NCI-H82 treated with DMSO at 0.1 percent for 48 hours (cell line): Measurements from ENCODE around the gene TFEB.

Experiments
- DNase-seq: peaks from one replicate; lab custom pipeline; 2025; ENCODE audit not compliant: unreplicated experiment; lab: John Stamatoyannopoulos, UW

TFEB gene

DNA sequence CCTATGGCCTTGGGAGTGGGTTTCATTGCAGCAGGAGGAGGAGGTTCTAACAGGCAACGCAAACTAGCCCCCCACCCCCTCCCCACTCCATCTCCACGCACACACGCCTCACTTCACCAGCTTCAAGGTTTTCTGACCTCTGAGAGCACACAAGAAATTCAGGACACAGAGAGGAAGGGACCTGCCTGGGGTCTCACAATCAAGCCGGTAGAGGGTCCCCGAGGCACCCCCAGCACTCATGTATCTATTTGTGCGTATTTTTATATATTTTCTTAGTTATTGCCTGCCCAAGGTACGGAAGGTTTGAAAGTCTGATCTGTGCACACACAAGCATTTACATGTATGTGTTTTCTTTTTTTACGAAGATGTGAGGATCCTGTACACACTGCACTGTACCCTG is 80.2 kb downstream of the TFEB start:
- DNase-seq: no peak

DNA sequence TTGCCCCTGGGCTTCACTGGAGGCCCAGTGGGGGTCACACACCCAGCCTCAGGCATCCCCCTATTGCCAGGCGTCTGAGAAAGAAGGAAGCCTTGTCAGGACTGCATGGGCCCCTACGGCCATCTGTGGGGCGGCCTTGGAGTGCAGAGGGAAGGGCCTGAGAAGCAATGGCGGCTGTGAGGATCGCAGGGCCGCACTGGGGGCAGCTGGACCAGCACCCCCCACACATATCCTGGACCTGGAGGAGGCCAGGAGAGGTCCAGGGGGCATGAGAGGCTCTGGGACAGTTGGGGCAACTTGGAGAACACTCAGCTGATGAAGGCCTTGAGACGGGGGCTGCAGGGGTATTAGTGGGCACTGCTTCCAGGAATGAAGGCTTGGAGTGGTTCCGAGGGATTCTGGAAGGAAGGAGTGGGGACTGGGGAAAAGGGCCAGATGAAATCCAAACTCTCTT is 80.7 kb downstream of the TFEB start:
- no peak for DNase-seq

DNA sequence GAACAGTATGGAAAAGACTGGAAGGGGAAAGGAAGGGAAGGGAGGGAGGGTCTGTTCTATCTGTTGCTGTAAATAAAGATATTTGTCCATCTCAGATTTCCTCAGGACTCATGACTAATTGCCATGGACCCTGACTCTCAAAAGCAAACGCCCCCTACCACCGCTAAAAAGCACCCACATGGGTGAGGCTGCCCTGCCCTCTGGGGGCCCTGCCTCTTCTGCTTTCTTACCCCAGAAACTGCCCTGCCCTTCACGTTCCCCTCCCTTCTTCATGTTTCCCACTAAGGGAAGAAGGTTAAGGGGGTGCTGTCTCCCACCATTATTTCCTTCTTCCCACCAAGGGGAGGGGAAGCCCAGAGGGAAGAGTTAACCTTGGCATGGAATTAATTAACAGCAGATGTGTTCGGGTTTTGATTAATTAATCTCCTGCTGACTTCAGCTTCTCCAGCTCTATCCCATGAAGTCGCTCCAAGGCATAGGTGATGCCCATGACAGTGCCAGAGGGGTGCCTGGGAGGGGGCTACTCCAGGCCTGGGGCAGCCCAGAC is 81.2 kb downstream of the TFEB start:
- DNase-seq: peak; percentile 13

DNA sequence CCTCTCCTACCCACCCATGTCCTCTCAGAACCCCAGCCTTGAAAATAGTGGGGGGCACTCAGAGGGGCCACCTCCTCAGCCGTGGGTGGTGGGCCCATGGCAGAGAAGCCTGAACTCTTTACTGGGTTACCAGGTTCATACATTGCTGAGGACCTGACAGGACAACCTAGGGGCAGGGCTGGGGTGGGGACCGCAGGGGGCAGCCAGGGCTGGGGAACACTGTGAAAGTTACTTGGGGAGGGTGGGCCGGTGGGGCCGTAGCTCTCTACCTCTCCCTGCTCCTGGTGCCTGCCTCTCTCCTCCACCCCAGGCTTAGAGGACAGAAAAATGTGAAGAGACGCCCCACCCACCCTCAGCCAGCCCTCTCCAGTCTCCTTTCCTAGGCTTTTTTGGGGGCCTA is 81.7 kb downstream of the TFEB start:
- DNase-seq: no peak

DNA sequence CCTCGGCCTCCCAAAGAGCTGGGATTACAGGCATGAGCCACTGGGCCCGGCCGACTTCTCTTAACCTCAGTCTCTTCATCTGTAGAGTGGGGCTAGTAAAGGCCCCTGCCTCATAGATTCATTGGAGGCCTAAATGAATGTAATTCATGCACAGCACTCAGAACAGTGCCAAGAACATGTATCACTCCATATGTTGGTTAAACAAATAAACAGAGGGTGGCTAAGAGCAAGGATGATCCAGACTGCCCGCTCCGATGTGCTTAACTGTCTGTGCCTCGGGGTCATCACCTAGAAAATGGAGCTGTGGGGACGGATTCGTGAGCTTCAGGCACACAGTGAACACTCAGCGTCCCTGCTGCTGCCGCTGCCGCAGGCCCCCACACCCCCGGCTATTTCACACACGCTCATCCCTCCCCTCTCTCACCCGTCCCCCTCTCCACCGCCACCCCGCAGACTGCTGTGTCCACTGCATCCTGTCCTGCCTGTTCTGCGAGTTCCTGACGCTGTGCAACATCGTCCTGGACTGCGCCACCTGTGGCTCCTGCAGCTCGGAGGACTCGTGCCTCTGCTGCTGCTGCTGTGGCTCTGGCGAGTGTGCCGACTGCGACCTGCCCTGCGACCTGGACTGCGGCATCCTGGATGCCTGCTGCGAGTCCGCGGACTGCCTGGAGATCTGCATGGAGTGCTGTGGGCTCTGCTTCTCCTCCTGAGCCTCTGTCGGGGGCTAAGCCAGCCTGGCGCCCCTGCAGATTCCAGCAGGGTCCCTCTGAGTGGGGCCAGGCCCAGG is 82.3 kb downstream of the TFEB start:
- no peak for DNase-seq

DNA sequence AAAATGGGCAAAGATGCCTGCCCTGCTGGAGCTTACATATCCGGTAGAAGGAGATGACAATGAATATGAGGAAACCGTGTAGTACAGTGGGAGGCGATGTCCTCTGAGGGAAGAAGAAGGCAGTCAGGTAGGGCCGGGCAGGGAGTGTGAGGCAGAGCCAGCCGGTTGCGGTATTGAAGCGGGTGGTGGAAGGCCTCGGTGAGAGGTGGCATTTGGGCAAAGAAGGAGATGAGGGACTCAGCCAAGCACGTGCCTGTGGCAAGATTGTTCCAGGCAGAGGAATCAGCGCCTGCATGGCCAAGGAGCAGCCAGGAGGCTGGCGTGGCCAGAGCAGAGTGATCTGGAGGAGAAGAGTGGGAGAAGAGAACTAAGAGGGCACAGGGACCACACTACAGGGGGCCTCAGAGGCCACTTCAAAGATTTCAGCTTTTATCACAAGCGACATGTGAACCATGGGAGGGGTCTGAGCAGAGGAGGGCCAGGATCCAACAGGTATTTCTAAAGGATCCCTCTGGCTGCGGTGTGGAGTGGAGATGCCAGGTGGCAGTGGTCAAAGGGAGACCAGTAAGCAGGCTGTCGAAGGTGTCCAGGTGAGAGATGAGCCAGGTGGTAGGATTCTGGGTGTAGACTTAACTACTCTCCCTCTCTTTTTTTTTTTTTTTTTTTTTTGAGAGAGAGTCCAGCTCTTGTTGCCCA is 83.3 kb downstream of the TFEB start:
- DNase-seq: no peak

DNA sequence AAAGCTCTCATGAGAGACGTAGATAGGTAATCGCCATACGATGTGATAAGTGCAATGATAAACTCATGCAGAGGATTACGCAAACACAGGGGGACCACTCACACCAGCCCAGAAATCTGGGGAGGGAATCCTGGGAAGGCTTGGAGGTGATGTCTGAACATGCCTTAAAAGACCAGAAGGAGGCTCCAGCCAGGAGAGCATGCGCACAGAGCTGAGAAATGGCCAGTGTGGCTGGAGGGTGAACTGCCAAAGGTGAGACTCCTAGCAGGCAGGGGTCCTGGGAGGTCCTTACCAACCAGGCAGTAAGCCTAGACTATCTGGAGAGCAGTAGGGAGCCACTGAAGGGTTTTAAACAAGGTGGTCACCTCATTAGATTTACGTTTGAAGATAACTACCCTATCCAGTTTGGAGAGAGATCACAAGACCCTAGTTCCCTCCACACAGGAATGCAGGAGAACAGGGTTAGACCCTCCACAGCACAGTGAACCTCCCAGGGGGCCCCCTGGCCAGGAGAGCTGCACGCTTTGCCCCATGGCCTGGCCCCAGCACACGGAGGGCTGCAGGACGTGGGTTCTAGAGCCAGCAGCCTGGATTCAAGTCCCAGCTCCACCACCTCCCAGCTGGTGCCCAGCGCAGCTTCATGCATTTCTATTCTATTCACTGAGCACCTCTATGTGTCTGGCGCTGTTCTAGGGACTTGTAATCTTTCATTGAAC is 84.0 kb downstream of the TFEB start:
- no peak for DNase-seq

DNA sequence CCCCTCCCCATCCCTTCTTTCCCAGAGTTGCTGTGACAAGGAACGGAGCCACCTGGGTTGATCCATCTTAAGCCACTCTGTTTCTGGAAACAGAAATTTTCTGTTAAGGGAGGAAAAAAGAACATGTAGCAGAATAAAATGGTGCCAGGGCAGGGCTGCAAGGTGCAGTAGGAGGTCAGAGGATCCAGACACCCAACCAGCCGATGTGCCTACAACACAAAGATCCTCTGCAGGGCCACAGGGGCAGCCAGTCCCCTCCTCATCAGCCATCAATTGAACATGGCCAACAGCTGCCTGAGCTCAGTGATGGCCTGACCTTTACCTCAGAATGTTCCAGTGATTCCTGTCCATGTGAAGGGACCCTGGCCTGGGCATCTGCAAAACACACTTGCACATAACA is 85.3 kb downstream of the TFEB start:
- DNase-seq: no peak

DNA sequence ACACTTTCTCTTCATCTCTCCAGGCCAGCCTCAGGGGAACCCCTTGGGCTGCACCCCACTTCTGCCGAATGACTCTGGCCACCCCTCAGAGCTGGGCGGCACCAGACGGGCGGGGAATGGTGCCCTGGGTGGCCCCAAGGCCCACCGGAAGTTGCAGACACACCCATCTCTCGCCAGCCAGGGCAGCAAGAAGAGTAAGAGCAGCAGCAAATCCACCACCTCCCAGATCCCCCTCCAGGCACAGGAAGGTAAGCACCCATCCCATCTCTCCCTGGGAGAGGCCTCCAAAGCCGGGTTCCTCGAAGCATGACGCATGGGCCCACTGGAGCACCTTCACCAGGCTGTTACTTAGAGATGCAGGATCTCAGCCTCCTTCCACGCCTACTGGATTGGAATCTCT is 85.8 kb downstream of the TFEB start:
- DNase-seq: no peak

DNA sequence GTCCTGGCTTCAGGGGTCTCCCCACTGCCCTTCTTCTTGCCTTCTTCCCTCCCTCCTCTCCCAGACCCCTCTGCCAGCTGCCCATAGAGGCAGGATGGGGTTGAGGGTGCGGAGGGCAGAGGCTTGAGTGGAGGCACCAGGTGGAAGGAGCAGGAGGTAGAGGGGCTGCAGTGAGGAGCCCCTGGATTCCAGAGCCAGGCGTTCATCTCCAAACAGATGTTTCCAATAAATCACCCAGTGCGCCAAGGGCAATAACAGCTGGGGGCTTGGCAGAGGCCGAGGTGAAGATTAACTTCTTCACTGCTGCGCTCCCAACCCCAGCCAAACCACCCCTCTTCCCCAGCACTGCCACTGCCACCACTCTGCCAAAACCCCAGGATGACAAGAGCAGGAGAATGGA is 86.5 kb downstream of the TFEB start:
- no peak for DNase-seq

DNA sequence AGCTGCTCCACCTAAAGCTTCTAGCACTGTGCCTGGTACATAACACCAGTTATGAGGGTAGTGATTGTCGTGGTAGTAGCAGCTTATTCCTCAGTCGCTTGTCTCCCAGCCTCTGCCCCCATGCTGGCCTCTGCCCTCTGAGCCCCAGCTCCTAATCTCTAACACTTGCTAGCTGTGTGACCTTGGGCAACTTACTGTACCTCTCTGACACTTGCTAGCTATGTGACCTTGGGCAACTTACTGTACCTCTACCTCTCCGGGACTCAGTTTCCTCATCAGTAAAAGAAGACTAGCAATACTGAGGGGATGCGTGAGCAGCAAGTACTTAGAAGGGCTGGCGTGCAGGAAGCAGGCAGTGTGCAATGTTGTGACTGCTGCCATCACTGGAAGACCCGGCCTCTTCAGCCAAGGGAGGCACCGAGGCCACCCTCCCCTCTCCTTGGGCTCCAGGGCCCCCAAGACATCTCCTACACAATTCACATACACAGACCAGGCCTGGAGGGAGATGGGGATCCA is 87.3 kb downstream of the TFEB start:
- no peak for DNase-seq

DNA sequence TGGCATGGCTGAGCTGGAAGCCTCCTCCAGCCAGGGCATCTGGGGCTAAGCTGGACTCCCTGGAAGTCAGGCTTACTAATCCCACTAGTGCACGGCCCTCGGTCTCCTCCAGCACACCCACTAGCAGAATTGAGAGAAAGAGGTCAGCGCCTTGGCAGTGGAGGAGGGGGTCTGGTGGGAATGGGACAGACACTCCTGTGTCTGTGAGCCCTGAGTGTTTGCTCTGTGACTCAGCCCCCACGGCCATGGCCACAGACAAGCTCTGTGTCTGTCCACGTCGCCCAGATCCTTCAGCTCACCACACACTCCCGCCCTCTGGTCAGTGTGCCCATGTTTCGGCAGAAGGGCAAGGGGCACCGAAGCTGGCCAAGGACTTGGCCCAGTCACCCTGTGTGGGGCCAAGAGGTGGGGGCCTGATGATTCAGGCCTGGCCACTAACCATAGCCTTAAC is 88.3 kb downstream of the TFEB start:
- DNase-seq: no peak

DNA sequence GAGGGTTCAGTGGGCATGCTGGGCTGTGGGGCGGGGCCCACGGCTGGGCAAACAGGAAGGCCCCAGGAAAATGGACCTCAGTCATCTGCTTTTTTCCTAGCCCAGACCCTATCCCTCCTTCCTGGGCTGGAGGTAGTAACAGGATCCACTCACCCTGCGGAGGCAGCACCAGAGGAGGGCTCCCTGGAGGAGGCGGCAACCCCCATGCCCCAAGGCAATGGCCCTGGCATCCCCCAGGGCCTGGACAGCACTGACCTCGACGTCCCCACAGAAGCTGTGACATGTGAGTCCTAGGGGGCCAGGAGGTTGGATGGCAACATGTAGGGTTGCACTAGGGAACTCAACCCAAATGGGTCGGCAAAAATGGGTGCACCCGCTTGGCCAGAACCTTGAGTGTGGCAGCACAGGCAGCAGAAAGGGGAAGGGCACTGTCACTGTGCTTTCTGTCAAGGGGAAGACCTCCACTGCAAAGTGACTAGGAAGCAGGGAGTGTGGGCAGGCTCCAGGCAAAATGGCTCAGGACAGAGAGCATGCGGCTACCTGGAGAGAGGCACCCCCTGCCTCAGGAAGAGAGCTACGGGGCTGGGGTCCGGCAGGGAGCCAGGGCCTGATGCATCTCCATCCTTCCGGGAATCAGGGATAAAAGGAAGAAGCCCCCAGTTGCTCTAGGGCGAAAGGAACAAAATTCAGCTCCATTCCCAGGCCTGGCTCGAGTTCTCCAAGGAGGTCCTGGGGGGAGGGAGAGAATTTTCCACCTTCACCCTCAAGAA is 89.2 kb downstream of the TFEB start:
- no peak for DNase-seq

DNA sequence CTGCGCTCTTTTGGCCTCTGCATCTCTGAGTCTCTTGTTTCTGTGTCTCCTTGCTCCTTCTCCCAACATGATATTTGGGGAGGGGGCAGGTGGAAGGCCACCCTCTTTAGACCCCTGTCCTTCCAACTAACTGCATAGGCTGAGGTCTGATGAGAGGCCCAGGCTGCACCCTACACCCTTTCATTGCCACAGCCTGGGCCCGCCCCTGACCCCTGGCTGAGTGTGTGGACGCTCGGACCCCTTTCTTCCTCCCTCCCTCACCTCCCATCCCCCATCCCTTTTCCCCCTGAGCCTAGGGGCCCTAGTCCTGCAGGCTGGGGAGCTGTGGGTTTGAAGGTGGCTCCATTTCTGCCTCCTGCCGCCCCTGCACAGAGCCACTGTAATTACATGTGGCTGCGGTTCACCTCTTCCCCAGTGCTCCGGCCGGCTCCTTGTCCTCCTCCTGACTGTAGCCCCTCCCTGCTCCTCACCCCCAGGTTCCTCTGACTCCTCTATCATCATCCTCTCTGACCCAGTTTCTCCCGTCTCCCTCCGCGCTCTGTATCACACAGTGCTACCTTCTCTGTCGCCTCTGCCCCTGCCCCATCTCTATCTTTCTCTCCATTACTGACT is 90.3 kb downstream of the TFEB start:
- no peak for DNase-seq

DNA sequence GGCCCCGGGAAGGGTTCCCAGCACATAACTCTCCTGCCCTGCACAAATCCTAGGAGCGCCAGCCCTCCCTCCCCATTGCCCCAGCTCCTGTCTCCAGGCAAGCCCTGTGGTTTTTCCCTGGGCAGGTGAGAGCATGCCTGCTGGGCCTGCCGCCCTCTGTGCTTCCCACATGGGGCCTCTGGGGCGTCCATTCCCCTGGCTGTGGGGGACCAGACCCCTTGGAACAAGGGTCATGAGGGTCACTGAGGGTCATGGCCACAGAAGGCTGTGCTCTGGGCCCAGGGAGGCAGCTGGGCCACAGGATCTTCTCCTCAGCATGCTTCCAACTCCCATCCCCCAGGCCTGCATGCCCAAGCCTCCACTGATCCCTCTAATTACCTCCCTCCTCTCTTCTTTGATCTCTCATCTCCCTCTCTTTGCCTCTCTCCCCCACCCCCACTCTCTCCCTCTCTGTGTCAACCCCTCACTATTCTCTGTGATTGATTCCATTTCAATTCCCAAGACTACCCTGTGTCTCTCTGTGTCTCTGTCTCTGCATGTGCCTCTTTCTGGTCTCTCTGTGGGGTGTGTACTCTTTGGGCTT is 91.0 kb downstream of the TFEB start:
- peak; percentile 83 for DNase-seq

DNA sequence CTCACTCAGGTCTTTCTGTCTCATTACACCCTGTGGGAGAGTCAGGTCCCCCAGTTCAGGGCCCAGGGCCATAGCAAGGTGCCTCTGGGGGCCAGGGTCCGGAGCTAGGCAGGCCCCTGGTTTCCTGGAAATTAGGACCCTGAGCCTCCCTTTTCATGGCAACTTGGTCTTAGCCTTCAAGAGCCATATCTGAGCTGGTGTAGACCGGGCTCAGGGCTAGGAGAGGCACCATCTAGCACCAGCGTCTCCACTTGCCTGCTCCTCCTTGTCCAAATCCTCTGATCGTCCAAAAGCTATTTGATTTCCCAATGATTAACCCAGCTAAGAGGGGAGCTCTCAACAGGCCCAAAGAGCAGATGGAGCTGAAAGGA is 91.5 kb downstream of the TFEB start:
- no peak for DNase-seq

DNA sequence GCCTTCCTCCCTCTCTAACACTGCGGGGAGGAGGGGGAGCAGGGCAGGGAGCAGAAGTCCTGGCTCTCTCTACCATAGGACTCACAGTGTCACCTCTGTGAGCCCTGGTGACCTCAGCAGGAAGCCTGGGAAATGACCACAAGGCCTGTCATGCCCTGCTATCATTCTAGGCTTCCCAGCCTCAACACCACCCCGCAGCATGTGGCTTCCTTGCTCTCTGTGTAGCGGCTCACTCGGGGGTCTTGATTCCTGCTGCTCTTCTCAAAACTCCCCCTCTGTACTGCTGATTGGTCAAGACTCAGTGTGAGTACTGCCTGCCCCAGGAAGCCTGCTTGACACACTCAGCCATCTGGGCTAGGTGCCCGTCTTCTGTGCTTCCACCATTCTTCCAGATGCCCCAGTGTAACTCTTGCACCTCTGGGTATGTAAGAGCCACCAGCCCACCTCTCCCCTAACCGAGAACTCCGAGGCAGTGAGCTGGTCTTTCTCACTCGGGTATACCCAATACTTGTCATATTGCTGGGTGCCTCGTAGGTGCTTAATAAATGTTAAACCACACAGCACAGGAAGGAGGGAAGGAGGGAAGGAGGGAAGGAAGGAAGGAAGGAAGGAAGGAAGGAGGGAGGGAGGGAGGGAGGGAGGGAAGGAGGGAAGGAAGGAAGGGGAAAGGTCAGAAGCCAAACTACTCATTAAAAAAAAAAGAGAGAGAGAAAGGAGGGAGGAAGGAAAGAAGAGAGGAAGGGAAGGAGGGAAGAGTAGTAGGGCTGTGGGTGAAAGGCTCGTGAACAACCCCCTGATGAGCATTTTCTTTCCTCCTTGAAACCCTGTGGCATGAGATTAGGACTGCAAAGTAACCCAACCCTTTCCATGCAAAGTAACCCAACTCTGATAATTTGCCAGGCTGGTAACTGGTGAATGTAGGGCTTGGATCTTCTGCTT is 92.2 kb downstream of the TFEB start:
- no peak for DNase-seq

DNA sequence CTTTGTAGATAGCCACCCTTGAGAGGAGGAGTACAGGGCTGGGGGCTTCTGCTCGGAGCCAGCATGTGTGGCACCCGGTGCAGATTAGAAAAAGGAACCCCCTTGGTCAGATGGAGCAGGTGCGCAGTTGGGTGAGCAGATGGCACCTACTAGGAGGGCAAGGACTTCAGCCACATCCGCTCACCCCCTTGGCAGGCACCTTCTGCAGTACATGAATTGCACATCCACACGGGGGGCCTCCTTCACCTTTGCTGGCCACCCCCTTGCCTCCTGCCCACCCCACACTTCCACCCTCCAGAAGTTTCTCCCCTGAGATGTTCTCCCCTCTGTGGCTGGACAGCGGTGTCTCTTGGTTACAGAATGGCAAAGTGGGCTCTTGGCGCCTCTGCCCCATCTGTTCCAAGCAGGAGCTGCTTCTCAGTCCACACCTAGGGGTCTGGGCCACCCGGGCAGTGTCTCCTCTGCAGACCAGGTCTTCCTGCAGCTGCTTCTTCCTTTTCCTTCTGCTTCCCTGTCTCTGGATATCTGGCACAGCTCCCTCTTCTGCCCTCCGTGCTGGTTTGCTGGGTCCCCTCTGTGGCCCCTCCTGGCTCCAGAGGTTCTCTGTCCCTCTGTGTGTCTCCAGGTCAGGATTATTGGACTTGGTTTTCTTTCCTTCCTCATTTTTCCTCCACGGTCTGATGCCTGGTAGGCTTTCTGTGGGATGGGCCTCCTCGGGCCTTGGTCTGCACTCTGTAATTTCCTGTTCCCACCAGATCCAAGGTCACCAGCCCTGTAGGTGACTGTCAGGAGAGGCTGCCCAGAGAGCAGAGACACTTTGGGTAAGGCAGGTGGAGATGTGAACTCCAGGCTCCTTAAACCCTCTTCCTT is 93.1 kb downstream of the TFEB start:
- DNase-seq: no peak
